Large intestine (tissue), 3 donors: Measurements from ENCODE around the gene RNF34. TPM values are rescaled to one million over a fixed set of nuclear protein-coding genes. Genes with fewer than 3 reads are reported as not detected.

Experiments
- DNase-seq, 2 donors: peaks; one replicate each; pipeline versions ENCODE4 v3.0.0 to v3.0.0-alpha.2; 2013
- H3K27ac ChIP-seq: one replicate; pipeline ENCODE4 v1.5.1; 2013; ENCODE audit warnings: low read length
- H3K27me3 ChIP-seq: 2 replicates; pipeline ENCODE4 v1.6.1; 2013; ENCODE audit warnings: low read length; ENCODE audit not compliant: control insufficient read depth, insufficient read depth
- H3K36me3 ChIP-seq: 2 replicates; pipeline ENCODE4 v1.6.1; 2013; ENCODE audit warnings: low read length; ENCODE audit not compliant: control insufficient read depth, insufficient read depth
- H3K4me1 ChIP-seq: one replicate; pipeline ENCODE4 v1.6.1; 2013; ENCODE audit warnings: low read length; ENCODE audit not compliant: control insufficient read depth, insufficient read depth
- H3K4me3 ChIP-seq: one replicate; pipeline ENCODE4 v1.5.1; 2013; ENCODE audit warnings: low read length
- H3K9me3 ChIP-seq: one replicate; pipeline ENCODE4 v1.6.1; 2013; ENCODE audit warnings: mild to moderate bottlenecking, low read depth, low read length, moderate library complexity; ENCODE audit not compliant: control insufficient read depth
- WGBS: methylation state at CpG from one replicate; pipeline ENCODE4 v1.1.5; 2013; ENCODE audit warnings: low lambda C conversion rate; ENCODE audit not compliant: insufficient coverage; 5-methylcytosine and 5-hydroxymethylcytosine counted together
- polyA plus RNA-seq: library from polyadenylated mRNA; unstranded; fragments of 120-200 nt; gene quantifications from one replicate; pipeline ENCODE4 v1.2.1, GENCODE V29; 2013

RNF34 gene
- polyA plus RNA-seq, 1 donor: 39.2 TPM

DNA sequence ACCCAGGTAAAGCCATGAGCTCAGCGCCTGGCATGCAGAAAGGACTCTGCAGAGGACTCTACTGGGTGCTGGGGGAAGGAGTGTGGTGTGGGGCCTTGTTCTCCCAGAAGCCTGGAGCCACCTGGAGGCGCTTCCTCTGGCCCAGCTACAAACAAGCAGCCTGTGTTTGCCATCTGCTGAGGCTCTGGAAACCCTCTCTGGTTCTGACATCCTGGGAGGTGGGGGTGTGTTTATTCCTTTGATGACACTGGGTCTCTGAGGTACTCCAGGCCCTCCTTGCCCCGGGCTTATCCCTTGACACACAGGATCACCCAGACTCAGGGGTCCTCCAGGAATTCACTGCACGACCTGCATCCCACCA, 44.9 kb downstream of the RNF34 start:
- no peak overlapping the region for H3K27ac ChIP-seq

DNA sequence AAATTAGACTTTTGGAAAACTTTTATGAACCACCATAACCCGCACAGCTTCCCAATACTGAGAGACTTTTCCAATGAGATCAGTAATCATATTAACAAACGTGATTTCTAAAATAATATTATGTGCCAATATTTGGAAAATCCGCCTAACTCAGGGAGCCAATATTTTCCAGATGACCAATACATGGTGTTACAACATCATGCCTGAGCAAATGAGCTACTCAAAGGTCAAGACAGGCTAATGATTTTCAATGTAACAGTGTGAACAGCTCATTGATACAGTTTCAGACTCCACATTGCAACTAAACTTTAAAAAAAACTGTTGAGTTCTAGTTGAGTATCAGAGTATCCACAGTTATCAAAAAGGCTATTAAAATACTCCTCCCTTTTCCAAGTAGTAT, 46.8 kb downstream of the RNF34 start:
- no CpG with 5 or more reads among the region's 3 CpGs for WGBS

More for the DNA sequence above, 44.9 kb downstream of the RNF34 start:
- H3K4me3 ChIP-seq: no peak overlapping the region
- no peaks in the 10 kb centered on the region for H3K27me3 ChIP-seq
- WGBS: no CpG with 5 or more reads among the region's 4 CpGs
- H3K4me1 ChIP-seq: peaks cover 7% of the 10 kb centered on the region
- H3K36me3 ChIP-seq: peaks cover 51% of the 10 kb centered on the region
- DNase-seq: no peak
- H3K9me3 ChIP-seq: no peaks in the 10 kb centered on the region

DNA sequence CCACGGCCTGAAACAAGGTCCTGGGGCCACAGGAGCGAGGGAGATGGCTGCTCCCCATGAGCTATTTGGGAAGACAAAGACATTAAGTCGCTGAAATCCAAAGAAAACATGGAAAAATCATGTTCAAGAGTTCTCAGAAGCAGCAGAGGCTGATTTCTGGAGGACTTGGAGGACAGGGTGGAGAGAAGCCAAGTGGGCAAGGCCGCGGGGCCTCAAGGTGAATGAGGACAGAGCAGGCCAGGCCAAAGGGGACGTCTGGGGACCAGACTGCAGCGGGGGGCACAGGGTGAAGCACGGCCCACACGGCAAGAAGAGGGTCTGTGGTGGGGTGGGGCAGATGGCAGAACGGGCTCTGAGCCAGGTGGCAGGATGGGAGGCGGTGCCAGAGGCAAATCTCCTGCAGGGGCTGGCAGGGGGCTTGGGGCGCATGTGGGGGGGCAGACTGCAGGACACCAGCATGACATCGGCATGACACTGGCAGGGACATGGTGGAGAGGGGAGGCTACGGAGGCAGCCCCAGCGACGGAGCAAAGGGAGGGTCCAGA, 48.9 kb downstream of the RNF34 start:
- 100% methylated on average over 3 of the region's 16 CpGs for WGBS
- Histone ChIP-seq H3K36me3 (peaks cover 16% of the 10 kb centered on the region), H3K27ac (no peak overlapping the region), H3K4me1 (peaks cover 19% of the 10 kb centered on the region), H3K4me3 (no peak overlapping the region), H3K9me3 (no peaks in the 10 kb centered on the region), H3K27me3 (no peaks in the 10 kb centered on the region)
- DNase-seq: no peak

More for the DNA sequence above, 46.8 kb downstream of the RNF34 start:
- Histone ChIP-seq H3K9me3 (no peaks in the 10 kb centered on the region), H3K36me3 (peaks cover 35% of the 10 kb centered on the region), H3K4me1 (peaks cover 14% of the 10 kb centered on the region), H3K27me3 (no peaks in the 10 kb centered on the region), H3K27ac (no peak overlapping the region), H3K4me3 (no peak overlapping the region)
- DNase-seq: no peak

DNA sequence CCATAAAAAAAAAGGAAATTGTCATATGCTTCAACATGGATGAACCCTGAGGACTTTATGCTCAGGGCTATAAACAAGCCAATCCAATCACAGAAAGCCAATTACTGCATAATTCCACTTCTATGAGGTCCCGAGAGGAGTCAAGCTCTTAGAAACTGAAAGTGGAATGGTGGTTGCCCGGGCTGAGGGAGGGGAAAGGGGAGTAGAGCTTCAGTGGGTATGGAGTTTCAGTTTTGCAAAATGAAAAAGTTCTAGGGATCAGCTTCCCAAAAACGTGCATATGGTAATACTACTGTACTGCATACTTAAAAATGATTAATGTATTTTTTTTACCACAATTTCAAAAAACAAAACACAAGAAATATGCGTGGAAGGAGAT, 52.0 kb downstream of the RNF34 start:
- peak; percentile 81 to 90 for DNase-seq
- Histone ChIP-seq H3K27ac (peak overlapping the region; percentile 85), H3K36me3 (peaks cover 6% of the 10 kb centered on the region), H3K4me1 (peaks cover 15% of the 10 kb centered on the region), H3K9me3 (no peaks in the 10 kb centered on the region), H3K4me3 (peak overlapping the region; percentile 35), H3K27me3 (no peaks in the 10 kb centered on the region)
- WGBS: 10% methylated on average over 2 of the region's 4 CpGs

DNA sequence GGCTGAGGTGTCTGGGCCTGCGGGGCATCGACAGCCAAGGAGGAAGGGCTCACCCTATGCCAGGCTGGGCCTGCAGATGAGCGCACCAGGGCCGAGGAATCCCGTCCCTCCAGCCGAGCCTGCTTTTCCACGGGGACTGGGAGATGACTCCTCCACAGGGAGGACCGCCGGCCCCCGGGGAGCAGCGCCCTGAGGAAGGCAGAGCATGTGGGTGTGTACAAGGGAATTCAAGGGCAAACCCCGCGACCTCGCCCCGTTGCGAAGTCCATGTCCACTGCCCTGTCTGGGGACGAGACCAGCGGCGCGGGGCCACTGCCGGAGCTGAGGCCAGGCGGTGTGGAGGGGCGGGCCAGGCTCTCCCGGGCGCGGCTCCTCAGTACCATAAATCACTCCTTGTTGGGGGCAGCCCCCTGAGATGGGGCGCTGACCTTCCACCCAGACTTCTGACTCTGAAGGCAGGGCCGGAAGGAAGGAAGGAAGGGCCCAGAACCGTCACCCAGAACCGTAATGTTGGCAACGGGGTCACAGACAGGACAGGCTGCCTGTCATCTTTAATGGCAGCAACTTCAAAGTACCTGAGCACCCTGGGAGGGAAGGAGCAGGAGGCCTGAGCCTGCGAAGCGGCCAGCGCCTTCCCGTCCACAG, 52.5 kb downstream of the RNF34 start:
- Histone ChIP-seq H3K27me3 (no peaks in the 10 kb centered on the region), H3K27ac (peak overlapping the region; percentile 85), H3K36me3 (peaks cover 6% of the 10 kb centered on the region), H3K9me3 (no peaks in the 10 kb centered on the region), H3K4me3 (peak overlapping the region; percentile 35), H3K4me1 (peaks cover 15% of the 10 kb centered on the region)
- DNase-seq: peak; percentile 78 to 92
- WGBS: no CpG with 5 or more reads among the region's 35 CpGs

DNA sequence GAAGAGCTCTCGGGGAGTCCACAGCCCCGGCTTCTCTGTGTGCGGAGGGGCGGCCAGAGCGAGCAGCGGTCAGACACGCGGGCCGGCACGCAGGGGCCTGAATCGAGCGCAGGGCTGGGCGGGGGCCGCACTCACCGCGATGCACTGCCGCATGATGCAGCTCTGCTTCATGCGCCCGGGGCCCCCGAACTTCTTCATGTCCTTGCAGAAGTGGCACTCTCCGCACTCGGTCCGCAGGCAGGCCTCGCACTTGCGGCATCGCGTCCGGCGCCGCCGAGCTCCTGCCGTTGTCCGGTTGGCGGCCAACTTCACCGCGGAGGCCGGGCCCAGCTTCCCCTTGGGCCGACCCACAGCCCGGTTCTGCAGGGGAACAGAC, 53.1 kb downstream of the RNF34 start:
- no CpG with 5 or more reads among the region's 39 CpGs for WGBS
- Histone ChIP-seq H3K36me3 (peaks cover 6% of the 10 kb centered on the region), H3K4me3 (no peak overlapping the region), H3K27me3 (no peaks in the 10 kb centered on the region), H3K4me1 (peaks cover 15% of the 10 kb centered on the region), H3K27ac (peak overlapping the region; percentile 85), H3K9me3 (no peaks in the 10 kb centered on the region)
- DNase-seq: no peak

DNA sequence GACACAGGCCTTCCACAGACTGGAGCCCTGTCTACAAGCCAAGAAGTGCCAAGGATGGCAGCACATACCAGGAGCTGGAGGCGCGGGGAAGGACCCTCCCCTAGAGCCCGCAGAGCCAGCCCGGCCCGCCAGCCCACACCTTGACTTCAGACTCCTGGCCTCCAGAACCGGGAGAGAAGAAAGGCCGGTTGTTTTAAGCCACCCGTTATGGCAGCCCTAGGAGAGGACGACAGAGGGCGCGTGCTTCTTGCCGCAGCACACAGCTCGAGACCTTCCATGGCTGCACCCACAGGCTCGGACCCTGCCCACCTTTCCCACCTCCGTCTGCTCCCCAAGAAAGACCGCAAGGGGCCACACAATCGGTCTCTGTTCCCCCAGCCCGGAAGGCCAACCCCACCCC, 53.7 kb downstream of the RNF34 start:
- no CpG with 5 or more reads among the region's 18 CpGs for WGBS
- no peak overlapping the region for H3K27ac ChIP-seq
- no peak overlapping the region for H3K4me3 ChIP-seq

DNA sequence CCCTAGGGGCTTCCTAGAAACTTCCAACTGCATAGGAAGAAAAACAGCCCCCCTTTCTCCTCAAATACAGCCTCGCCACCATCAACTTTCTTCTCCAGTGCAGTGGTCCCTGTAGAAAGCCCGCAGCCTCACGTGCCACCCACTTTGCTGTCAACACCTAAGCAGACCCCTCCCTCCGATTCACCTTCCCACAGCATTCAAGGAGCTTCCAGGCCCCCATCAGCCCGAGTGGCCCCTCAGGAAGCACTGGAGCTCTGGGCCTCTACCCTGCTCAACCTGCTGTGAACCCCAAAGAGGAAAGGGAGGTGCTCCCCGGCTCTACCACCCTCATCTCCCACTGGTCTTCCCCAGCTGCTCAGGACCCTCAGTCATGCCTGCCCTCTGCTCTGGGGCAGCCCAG, 55.0 kb downstream of the RNF34 start:
- H3K4me3 ChIP-seq: no peak overlapping the region

More for the DNA sequence above, 53.7 kb downstream of the RNF34 start:
- Histone ChIP-seq H3K27me3 (no peaks in the 10 kb centered on the region), H3K36me3 (peaks cover 2% of the 10 kb centered on the region), H3K9me3 (no peaks in the 10 kb centered on the region), H3K4me1 (peaks cover 15% of the 10 kb centered on the region)
- no peak for DNase-seq

DNA sequence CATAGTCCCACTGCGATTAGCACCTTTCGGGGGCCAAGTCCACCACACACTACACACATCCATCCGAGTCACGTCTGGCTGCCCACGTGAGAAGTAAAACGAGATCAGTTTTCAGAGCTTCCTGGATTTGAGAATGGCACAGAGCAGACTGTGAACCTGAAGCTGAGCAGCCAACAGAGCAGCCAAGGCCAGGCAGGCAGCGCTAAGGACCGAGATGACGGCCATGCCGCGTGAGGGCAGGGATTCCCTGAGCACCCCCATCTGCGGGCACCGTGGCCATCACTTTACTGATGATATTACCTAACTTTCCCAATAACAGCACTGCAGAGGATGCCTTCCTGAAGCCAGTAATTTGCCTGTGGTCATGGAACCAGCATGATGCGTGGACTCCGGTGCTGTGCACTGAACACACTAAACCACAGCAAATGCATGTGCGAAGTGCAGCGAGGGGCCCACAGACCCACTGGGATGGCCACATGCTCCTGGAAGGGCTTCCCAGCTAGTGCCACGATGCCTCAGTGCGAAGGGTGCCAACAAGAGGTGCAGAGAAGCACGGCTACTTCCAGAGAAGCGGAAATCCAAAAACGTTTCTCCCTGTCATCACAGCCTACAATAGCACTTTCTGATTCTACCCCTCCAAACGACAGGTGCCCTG, 56.0 kb downstream of the RNF34 start:
- H3K4me1 ChIP-seq: peaks cover 15% of the 10 kb centered on the region
- H3K27me3 ChIP-seq: no peaks in the 10 kb centered on the region
- WGBS: 90% methylated on average over 2 of the region's 23 CpGs
- no peaks in the 10 kb centered on the region for H3K36me3 ChIP-seq
- no peak overlapping the region for H3K4me3 ChIP-seq
- H3K27ac ChIP-seq: no peak overlapping the region
- no peak for DNase-seq
- no peaks in the 10 kb centered on the region for H3K9me3 ChIP-seq

More for the DNA sequence above, 55.0 kb downstream of the RNF34 start:
- H3K4me1 ChIP-seq: peaks cover 15% of the 10 kb centered on the region
- H3K36me3 ChIP-seq: no peaks in the 10 kb centered on the region
- no peaks in the 10 kb centered on the region for H3K9me3 ChIP-seq
- no peak overlapping the region for H3K27ac ChIP-seq
- no peak for DNase-seq
- H3K27me3 ChIP-seq: no peaks in the 10 kb centered on the region
- no CpG with 5 or more reads among the region's 6 CpGs for WGBS

DNA sequence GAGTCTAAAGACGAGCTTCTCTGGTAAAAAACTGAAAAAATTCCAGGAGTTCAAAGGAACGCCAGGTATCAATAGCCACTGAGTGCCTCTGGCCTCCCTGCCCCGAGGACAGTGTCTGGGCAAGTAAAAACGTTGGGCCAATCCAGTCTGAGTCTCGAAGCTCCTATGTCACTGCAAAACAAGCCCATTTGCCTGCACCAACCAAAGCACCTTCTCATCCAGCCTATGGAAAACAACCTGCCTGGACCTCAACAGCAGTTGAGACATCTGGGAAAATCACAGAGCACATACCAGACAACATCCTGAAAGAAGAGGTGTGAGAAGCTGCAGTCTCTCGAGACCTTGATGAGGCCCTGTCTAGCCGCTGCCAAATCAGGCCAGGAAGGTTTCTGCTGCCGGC, 56.6 kb downstream of the RNF34 start:
- Histone ChIP-seq H3K27ac (no peak overlapping the region), H3K9me3 (no peaks in the 10 kb centered on the region), H3K36me3 (no peaks in the 10 kb centered on the region), H3K27me3 (no peaks in the 10 kb centered on the region), H3K4me3 (no peak overlapping the region), H3K4me1 (peaks cover 10% of the 10 kb centered on the region)
- no CpG with 5 or more reads among the region's 8 CpGs for WGBS
- no peak for DNase-seq
